Brain pericyte (primary cell): ENCODE data around the gene STRADA.
"Not testable (repeated sequence)": the region's sequence is repeated elsewhere in the genome, so short reads cannot be mapped to it uniquely, and the experiment has no call there.

Experiments used
- DNase-seq: peaks from one replicate; pipeline ENCODE4 v3.0.0-alpha.2; 2012; ENCODE audit warnings: low read depth, low spot score

STRADA gene

DNA sequence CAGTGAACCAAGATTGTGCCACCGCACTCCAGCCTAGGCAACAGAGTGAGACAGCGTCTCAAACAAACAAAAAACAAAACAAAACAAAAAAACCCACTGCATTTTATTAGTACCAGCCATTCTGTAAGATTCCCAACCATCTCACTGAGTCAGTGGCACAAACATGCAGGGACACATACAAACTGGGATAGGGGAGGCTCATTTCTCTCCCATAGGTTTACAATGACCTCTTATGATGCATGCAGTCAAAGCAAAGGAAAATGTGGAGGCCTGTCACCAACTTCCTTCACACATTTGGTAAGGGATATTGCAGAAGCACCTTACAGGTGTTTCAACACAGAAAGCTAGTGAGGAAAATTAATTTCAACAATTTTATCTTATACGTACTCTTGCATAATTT, 12.4 kb upstream of the STRADA start:
- no peak for DNase-seq

DNA sequence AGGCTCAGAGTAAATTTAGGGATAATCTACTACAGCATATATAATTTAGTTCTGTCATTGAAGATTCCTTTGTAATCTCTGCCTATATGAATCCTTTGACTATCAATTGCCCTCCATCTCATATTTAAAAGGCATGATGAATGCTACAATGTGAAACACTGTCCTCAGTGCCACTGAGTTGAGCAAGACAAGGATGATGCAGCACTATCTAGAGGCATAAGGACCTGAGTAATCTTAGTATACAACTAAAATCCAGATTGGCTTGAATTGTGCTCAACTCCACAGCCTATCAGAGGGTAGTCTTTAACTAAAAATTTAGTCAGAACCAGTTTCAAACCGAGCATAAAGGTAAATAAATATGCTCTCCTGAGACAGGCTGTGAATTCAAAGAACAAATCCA, 11.6 kb upstream of the STRADA start:
- no peak for DNase-seq

- no peak for DNase-seq
Observed at GRCh38 chr17:63752707-63753106, 11.1 kb upstream of the STRADA start.

DNA sequence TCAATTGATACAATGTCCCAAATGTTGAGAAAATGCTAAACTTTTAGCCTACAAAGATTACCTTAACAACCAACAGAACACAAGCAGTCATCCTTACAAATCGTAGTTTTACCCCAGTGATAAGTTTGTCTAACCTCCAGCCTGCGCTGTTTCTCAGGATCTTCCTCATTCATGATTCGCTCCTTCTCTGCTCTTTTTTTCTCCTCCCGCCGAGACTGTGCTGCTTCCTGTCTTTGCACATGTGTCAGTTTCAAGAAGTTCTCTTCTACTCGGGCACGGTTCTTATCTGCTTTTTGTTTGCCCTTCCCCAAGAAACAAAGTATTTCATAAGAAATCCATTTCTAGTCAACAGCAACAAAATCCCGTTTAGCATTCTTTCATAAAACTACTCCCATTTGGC, 10.2 kb upstream of the STRADA start:
- no peak for DNase-seq

DNA sequence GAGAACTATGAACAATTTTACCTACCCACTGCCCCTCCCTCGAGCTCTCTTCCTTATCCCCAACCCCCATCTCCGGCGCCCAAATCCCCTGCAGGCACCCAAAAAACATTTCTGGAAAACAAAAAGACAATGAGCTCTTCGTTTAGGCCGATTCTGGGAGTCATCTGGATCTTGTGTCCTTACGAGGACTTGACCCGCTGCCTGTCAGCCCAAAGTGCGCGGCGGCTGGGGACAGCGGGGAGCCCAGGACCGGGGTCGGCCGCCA, 524 bp downstream of the STRADA start:
- no peak for DNase-seq

GRCh38 chr17:63740464-63741142, 996 bp downstream of the STRADA start:
- DNase-seq, result no peak

DNA sequence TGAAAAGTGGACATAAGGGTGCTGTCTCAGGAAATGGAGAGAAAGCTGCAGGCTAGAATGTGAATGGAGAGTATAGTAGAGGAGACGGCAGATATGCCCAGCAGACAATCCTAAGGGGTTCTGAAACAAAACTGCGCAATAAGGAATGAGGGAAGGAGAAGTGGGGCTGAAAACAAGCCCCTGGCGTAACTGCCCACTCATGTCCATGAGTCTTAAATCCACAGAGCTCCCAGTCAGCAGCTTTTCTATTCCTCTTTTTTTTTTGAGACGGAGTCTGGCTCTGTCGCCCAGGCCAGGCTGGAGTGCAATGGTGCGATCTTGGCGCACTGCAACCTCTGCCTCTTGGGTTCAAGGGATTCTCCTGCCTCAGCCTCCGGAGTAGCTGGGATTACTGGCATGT, 5.9 kb downstream of the STRADA start:
- no peak for DNase-seq

DNA sequence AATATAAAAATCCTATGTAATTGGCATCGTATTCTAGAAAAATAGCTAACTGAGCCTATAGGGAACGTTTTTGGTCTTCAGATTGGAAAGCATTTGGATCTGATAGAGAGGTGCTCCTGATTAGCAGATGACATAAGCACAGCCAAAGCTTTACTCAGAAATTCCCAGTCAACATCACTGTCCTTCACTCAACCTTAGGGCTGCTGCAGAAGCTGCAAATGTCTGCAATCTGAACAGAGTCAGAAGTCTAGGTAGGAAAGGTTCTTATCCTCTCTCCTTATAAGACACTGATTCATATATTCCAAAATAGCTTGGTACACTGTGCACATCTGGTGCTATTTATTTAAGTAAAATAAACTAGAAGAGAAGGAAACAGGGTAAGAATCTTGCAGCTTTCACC, 19.2 kb downstream of the STRADA start:
- no peak for DNase-seq

DNA sequence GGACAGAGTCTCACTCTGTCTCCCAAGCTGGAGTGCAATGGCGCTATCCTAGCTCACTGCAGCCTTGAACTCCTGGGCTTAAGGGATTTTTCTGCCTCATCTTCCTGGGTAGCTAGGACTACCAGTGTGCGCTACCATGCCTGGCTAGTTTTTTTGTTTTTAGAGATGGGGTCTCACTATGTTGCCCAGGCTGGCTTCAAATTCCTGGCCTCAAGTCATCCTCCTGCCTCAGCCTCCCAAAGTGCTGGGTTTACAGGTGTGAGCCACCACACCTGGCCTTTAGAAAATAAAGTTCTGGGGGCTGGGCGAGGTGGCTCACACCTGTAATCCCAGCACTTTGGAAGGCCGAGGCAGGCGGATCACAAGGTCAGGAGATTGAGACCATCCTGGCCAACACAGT, 21.4 kb downstream of the STRADA start:
- not testable (repeated sequence) for DNase-seq

- no peak for DNase-seq
Observed at GRCh38 chr17:63718988-63719387, 22.6 kb downstream of the STRADA start.

DNA sequence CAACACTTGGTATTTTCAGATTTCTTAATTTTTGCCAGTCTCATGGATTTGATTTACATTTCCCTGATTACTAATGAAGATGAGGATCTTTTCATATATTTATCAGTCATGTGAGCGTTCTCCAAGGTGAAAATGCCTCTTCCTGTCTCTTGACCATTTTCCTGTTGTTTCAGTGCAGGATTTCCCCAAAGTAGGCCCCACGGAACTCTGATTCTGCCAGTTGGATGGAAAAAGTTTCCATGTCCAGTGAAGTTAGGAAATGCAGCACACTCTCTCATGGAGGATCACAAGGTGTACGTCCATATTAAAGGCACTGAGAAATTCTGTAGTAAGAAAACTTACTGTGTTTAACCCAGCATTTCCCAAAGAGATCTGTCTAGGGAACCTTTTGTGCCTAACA, 25.2 kb downstream of the STRADA start:
- no peak for DNase-seq

DNA sequence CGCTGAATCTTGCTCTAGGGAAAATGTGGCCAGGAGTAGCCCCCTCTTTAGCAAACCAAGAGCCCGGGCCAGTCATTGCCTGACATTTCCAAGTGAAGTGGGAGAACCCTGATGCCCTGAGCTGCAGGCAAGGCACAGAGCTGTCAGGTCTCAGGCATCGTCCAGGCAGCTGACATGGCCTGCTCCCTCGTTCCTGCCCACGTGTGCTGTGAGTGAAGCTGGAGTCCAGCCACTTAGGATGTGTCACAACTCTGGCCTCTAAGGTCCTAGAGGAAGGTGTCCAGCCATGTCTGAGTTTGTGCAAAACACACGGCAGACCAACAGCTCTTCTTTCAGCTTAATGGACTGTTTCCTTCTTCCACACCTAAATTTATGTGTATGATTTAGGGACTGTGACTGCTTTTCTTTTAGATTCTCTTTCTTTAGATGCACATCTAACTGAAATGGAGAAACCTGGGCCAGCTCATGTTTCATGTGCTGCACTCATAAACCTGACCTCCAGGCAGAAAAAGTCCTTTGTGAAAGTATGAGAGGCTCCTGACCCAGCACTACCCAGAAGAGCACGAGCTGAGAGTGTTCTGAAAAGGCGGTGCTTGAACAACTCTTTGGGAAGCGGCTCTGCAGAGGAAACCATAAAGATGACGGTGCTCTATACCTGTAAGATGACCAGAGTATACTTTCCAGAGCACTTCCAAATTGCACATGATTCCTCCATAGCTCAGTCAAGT, 26.9 kb downstream of the STRADA start:
- no peak for DNase-seq

DNA sequence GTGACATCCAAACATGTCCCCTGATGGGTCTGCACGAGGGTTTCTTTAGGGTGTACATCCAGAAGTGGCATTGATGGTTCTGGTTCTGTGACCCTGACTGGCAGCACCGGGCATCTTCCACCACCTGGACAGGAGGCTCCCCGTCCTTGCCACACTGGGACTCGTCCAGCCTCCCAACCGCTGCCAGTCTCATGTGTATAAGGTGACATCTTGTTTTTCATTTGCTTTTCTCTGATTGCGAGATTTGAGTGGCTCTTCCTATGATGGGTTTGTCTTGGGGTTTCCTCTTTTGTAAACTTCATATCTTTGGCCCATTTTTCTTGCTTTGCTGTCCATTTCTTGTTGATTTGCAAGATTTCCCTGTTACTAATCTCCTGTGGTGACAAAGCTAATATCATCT, 32.5 kb downstream of the STRADA start:
- DNase-seq, result no peak

GRCh38 chr17:63707151-63707550, 34.4 kb downstream of the STRADA start:
- DNase-seq, result no peak

DNA sequence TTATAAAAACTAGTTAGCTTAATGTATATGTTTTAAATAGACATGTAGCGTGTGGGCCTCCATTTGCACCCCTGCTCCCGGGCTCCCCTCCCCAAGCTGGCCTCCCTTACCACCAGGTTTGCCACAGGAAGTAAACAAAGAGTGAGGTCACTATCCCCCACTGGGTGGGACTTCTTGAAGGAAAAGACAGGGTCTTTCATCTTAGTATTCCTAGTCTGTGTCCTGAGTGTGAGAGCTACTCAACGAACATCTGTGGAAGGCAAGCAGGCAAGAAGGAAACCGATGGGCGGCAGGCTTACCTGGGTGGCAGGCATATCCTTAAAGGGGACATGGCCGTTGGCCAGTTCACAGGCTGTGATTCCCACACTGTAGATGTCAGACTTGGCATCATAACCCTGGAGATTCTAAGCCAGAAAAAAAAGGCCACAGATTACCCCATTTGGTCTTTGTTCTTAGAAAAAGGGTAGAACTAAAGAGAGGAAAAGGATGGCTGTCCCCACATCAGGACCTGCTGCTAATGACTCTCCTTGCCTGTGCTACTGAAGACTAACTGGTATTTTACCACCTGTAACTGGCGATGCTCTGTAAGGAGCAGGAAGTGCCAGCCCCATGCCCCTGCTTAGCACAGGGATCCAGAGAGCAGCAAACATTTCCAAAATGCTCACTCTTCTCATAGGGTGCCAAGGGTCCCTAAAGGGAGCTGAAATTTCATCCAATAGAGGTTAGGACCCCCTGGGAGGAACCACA, 35.1 kb downstream of the STRADA start:
- DNase-seq, result no peak

- no peak for DNase-seq
Observed at GRCh38 chr17:63705657-63706056, 35.9 kb downstream of the STRADA start.

DNA sequence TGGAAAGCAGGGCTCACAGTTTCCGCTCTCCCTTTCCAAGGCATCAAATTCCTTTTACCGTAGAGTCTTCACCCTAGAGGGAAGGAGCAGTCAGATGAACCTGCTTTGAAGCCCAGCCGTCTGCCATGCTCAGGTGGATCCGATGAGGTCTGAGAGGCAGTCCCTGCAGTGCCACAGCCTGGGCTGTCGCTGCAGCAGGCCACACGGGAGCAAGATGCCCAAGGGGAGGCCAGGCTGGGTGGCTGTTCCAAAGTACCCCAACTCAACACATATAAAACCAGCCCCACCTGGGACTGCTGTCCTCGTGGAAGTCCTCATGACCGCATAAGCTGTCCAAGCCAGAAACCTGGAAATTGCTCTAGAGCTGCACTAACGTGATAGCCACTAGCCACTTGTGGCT, 36.8 kb downstream of the STRADA start:
- no peak for DNase-seq

DNA sequence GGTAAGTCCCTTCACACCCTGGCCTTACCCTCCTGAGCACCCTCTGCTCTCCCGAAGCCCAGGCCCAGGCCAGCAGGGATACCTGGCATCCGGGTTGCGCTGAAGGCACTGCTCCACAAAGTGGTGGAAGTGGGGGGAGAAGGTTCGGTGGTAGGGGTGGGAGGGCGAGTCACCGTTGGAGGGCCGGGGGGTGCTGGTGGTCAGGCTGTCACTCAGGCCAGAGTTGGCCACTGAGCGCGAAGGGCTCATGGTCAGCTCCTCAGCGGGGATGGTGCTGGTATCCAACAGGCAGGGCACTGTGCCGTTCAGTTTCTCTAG, 37.4 kb downstream of the STRADA start:
- DNase-seq, result no peak

GRCh38 chr17:63703556-63704258, 37.9 kb downstream of the STRADA start:
- no peak for DNase-seq

GRCh38 chr17:63703029-63703428, 38.6 kb downstream of the STRADA start:
- no peak for DNase-seq

DNA sequence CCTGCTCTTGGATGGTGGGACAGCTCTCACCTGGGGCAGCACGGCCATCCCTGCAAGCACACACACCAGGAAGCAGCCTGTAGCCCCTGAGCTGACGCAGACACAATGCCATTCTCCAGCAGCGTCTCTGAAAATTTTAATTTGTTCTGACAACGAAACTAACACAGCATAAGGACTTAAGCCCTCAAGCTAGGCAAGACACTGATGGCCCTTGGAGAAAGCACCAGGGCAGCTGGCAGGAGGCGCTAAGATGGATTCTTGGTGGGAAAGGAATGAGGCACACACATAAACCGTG, 38.9 kb downstream of the STRADA start:
- DNase-seq, result no peak

GRCh38 chr17:63701868-63702720, 39.5 kb downstream of the STRADA start:
- DNase-seq, result no peak
